Endodermal cell (in vitro differentiated cells): Measurements from ENCODE around the gene IPO11. TPM values are rescaled to one million over a fixed set of nuclear protein-coding genes. Genes with fewer than 3 reads are reported as not detected.

Experiments
- DNase-seq: peaks from one replicate; pipeline ENCODE4 v3.0.0-alpha.2; 2017
- H3K27ac ChIP-seq: 2 replicates; pipeline ENCODE4 v1.5.1; 2013; ENCODE audit warnings: mild to moderate bottlenecking, low read depth, low read length, moderate library complexity
- H3K27me3 ChIP-seq: 2 replicates; pipeline ENCODE4 v1.6.1; 2013; ENCODE audit warnings: mild to moderate bottlenecking, low read length, moderate library complexity; ENCODE audit not compliant: insufficient read depth, control insufficient read depth, poor library complexity, severe bottlenecking
- H3K36me3 ChIP-seq: 2 replicates; pipeline ENCODE4 v1.7.0; 2013; ENCODE audit warnings: mild to moderate bottlenecking, low read length, moderate library complexity; ENCODE audit not compliant: control insufficient read depth, insufficient read depth
- H3K4me1 ChIP-seq: one replicate; pipeline ENCODE4 v1.7.0; 2013; ENCODE audit warnings: low read length; ENCODE audit not compliant: control insufficient read depth, insufficient read depth
- H3K4me3 ChIP-seq: 2 replicates; pipeline ENCODE4 v1.5.1; 2013; ENCODE audit warnings: mild to moderate bottlenecking, low read length, moderate library complexity
- H3K9ac ChIP-seq: 2 replicates; pipeline ENCODE4 v1.6.1; 2013; ENCODE audit warnings: mild to moderate bottlenecking, low read length, moderate library complexity; ENCODE audit not compliant: poor library complexity, severe bottlenecking; ENCODE audit errors: extremely low read depth
- H3K9me3 ChIP-seq: 2 replicates; pipeline ENCODE4 v1.6.1; 2013; ENCODE audit warnings: mild to moderate bottlenecking, low read length, moderate library complexity; ENCODE audit not compliant: control insufficient read depth
- H3K27ac Mint-ChIP-seq: 2 replicates; pipeline ENCODE4 v1.8.0; 2020; ENCODE audit warnings: mixed read lengths
- H3K27me3 Mint-ChIP-seq: 2 replicates; pipeline ENCODE4 v1.8.0; 2021; ENCODE audit warnings: mild to moderate bottlenecking, mixed read lengths; ENCODE audit not compliant: insufficient read depth
- H3K36me3 Mint-ChIP-seq: 2 replicates; pipeline ENCODE4 v1.8.0; 2020; ENCODE audit warnings: low read depth, mixed read lengths
- H3K4me1 Mint-ChIP-seq: 2 replicates; pipeline ENCODE4 v1.8.0; 2020; ENCODE audit warnings: mixed read lengths
- H3K4me3 Mint-ChIP-seq: 2 replicates; pipeline ENCODE4 v1.8.0; 2020; ENCODE audit warnings: mild to moderate bottlenecking, moderate library complexity, mixed read lengths
- H3K9me3 Mint-ChIP-seq: 2 replicates; pipeline ENCODE4 v1.8.0; 2020; ENCODE audit warnings: mild to moderate bottlenecking, mixed read lengths
- WGBS, 2 experiments: methylation state at CpG; one replicate each; pipeline versions ENCODE4 v1.1.5 to v1.1.7; 2013; ENCODE audit warnings: missing lambda C conversion rate in 2 of 2, mixed read lengths in 1 of 2; ENCODE audit not compliant: insufficient coverage in 1 of 2, insufficient read length in 1 of 2; 5-methylcytosine and 5-hydroxymethylcytosine counted together
- total RNA-seq, 2 donors: library from RNA; stranded (reverse); fragmentation: NEBNext Ultra II Directional in 1 of 2; extraction: Animal tissue kit (Norgen Biotek cat#: 25700) in 1 of 2; gene quantifications; 2 replicates in 1 of 2; 3 replicates in 1 of 2; pipeline ENCODE4 v1.2.1, GENCODE V29; 2021
- TF ChIP-seq, protein P1 (sequence below): fragments of 200-600 bp; sonication (generic); conservative IDR thresholded peaks from 2 replicates; pipeline ENCODE4 v1.5.0; 2021; ENCODE audit warnings: antibody characterized with exemption, mild to moderate bottlenecking

IPO11 gene
- total RNA-seq, 2 donors from 2014 or later: 51.6 to 55.8 TPM

- Histone ChIP-seq H3K9me3 (no peaks in the 10 kb centered on the region), H3K4me3 (no peak overlapping the region), H3K27me3 (no peaks in the 10 kb centered on the region), H3K4me1 (no peaks in the 10 kb centered on the region), H3K9ac (no peak overlapping the region), H3K27ac (no peak overlapping the region), H3K36me3 (no peaks in the 10 kb centered on the region)
- no peaks in the 10 kb centered on the region for H3K27me3 Mint-ChIP-seq
- no peaks in the 10 kb centered on the region for H3K9me3 Mint-ChIP-seq
- H3K36me3 Mint-ChIP-seq: peaks cover 3% of the 10 kb centered on the region
- no peak overlapping the region for H3K27ac Mint-ChIP-seq
- TF ChIP-seq, protein P1, sequence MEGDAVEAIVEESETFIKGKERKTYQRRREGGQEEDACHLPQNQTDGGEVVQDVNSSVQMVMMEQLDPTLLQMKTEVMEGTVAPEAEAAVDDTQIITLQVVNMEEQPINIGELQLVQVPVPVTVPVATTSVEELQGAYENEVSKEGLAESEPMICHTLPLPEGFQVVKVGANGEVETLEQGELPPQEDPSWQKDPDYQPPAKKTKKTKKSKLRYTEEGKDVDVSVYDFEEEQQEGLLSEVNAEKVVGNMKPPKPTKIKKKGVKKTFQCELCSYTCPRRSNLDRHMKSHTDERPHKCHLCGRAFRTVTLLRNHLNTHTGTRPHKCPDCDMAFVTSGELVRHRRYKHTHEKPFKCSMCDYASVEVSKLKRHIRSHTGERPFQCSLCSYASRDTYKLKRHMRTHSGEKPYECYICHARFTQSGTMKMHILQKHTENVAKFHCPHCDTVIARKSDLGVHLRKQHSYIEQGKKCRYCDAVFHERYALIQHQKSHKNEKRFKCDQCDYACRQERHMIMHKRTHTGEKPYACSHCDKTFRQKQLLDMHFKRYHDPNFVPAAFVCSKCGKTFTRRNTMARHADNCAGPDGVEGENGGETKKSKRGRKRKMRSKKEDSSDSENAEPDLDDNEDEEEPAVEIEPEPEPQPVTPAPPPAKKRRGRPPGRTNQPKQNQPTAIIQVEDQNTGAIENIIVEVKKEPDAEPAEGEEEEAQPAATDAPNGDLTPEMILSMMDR: no peak
- peaks cover 3% of the 10 kb centered on the region for H3K4me1 Mint-ChIP-seq
- 96% methylated on average over 3 of the region's 5 CpGs; no CpG with 5 or more reads in 1 of the 2 experiments for WGBS, 2 experiments
- no peak for DNase-seq
- no peak overlapping the region for H3K4me3 Mint-ChIP-seq
Observed at GRCh38 chr5:62579761-62580160, 167.2 kb downstream of the IPO11 start.

GRCh38 chr5:62581836-62582597 lies 169.5 kb downstream of the IPO11 start:
- H3K9ac ChIP-seq: no peak overlapping the region
- Mint-ChIP-seq H3K36me3 (peaks cover 3% of the 10 kb centered on the region), H3K4me3 (no peak overlapping the region), H3K27ac (no peak overlapping the region), H3K27me3 (no peaks in the 10 kb centered on the region), H3K9me3 (no peaks in the 10 kb centered on the region), H3K4me1 (peaks cover 15% of the 10 kb centered on the region)
- no peak overlapping the region for H3K4me3 ChIP-seq
- no peak for DNase-seq
- no peaks in the 10 kb centered on the region for H3K9me3 ChIP-seq
- H3K36me3 ChIP-seq: no peaks in the 10 kb centered on the region
- WGBS, 2 experiments: 92 to 99% methylated on average over 7 to 8 of the region's 8 CpGs
- TF ChIP-seq, protein P1: no peak
- H3K27ac ChIP-seq: no peak overlapping the region
- H3K4me1 ChIP-seq: peaks cover 5% of the 10 kb centered on the region
- no peaks in the 10 kb centered on the region for H3K27me3 ChIP-seq

DNA sequence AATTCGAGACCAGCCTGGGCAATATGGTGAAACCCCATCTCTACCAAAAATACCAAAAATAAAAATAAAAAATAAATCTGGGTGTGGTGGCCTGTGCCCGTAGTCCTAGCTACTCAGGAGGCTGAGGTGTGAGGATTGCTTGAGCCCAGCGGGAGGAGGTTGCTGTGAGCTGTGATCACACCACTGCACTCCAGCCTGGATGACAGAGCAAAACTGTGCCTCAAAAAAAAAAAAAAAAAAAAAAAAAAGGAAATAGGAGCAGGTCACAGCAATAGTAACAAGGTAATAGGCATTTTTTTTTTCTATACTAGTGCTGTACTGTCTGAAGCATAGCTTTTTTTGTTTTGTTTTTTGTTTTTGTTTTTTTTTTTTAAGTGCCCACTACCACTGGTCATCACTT lies 171.8 kb downstream of the IPO11 start:
- WGBS, 2 experiments: 98 to 100% methylated on average over 2 to 3 of the region's 3 CpGs
- H3K4me3 Mint-ChIP-seq: no peak overlapping the region

More for the DNA sequence above, 171.8 kb downstream of the IPO11 start:
- TF ChIP-seq, protein P1: no peak
- Histone ChIP-seq H3K4me3 (no peak overlapping the region), H3K4me1 (peaks cover 5% of the 10 kb centered on the region), H3K36me3 (peaks cover 5% of the 10 kb centered on the region), H3K9ac (no peak overlapping the region), H3K27ac (no peak overlapping the region), H3K27me3 (no peaks in the 10 kb centered on the region), H3K9me3 (no peaks in the 10 kb centered on the region)
- DNase-seq: no peak
- Mint-ChIP-seq H3K4me1 (peaks cover 12% of the 10 kb centered on the region), H3K27me3 (no peaks in the 10 kb centered on the region), H3K27ac (no peak overlapping the region), H3K9me3 (no peaks in the 10 kb centered on the region), H3K36me3 (peaks cover 15% of the 10 kb centered on the region)
